HG02610 (cell line): ENCODE results near the gene EPAS1.

Experiments
- ATAC-seq: cut with Tn5 transposase; IDR thresholded peaks from one replicate; pipeline ENCODE4 v1.9.1; 2021; ENCODE audit warnings: mild to moderate bottlenecking, moderate library complexity; ENCODE audit not compliant: unreplicated experiment

Gene EPAS1

GRCh38 chr2:46430413-46430812, 133.2 kb downstream of the EPAS1 start:
- ATAC-seq: no peak

- no peak for ATAC-seq
Measured at GRCh38 chr2:46430992-46431391, 133.8 kb downstream of the EPAS1 start.

GRCh38 chr2:46431481-46432235, 134.5 kb downstream of the EPAS1 start:
- no peak for ATAC-seq

GRCh38 chr2:46434851-46435273, 137.7 kb downstream of the EPAS1 start:
- no peak for ATAC-seq

GRCh38 chr2:46435353-46435752, 138.1 kb downstream of the EPAS1 start:
- ATAC-seq: no peak

- no peak for ATAC-seq
Measured at GRCh38 chr2:46435796-46436360, 138.7 kb downstream of the EPAS1 start.
